HS-27A (cell line): ENCODE data around the gene TMEM135.
"Not testable (repeated sequence)": the region's sequence is repeated elsewhere in the genome, so short reads cannot be mapped to it uniquely, and the experiment has no call there.

Experiments
- DNase-seq: peaks from one replicate; pipeline ENCODE4 v3.0.0-alpha.2; 2012; ENCODE audit warnings: low read depth, missing footprints

The TMEM135 gene

DNA sequence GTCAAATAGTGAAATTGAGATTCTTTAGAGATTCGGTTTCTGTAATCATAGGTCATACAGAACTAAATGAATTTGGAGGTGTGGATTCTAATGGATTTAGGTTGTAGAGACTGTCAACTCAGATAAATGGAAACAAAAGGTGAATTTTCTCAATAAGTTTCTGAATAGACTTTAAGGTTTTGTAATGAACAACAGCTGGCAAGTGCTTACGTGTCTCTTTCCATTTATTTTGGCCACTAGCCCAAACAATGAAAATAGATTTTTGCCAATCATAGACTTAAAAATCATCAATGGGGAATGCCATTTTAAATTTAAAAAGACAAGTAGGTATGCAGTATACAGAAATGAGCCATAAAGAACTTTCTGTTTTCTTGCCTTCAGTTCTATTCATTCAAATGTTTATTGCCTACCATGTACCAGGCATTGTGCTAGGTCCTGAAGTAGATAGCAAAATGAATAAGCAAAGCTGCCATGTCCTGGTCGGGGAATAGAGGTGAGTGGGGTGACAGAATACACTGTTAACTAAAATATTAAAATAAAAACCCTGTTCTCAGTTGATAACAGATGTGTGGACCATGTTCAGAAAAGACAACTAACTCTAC, 16.9 kb upstream of the TMEM135 start:
- no peak for DNase-seq

DNA sequence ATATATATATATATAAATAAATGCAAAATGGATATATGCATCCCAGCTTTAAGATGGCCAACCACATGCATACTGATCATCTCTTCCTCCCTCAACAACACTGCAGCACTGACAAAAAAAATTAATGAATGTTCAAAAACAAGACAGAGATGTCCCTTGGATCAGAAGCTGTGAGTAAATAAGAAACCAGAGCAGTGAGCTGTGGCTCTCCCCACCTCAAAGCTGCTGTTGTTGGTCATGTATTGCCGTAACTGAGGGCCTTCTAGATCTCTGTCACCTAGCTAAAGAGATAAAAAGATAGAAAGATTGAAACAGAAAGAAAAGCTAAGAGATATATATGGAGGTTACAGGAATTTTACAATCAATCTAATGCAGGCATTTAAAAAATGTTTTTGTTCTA, 15.5 kb upstream of the TMEM135 start:
- DNase-seq = no peak

DNA sequence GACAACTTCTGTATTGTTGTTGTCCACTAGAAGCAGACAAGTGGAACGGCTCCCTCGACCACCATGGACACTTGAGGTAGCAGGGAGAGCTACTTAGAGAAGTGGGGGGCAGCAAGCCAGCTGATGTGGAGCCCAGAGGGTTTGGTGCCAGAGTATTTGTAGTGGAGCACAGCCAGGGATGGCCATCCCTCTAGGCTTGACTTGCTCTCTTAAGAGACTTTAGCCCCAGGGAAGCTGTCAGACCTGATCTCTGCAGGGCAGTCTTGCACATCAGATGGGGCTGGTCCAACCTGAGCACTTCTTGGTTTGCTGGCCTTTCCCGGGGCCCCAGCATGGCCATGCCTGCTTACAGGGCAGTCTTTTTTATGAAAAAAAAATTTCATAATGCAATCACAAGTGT, 15.0 kb upstream of the TMEM135 start:
- no peak for DNase-seq

DNA sequence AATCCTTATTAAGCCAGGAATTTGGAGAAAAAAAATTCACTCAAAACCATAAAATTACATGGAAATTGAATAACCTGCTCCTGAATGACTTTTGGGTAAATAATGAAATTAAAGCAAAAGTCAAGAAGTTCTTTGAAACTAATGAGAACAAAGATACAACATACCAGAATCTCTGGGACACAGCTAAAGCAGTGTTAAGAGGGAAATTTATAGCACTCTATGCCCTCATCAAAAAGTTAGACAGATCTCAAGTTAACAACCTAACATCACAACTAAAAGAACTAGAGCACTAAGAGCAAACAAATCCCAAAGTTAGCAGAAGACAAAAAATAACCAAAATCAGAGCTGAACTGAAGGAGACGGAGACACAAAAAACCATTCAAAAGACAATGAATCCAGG, 11.3 kb upstream of the TMEM135 start:
- not testable (repeated sequence) for DNase-seq

DNA sequence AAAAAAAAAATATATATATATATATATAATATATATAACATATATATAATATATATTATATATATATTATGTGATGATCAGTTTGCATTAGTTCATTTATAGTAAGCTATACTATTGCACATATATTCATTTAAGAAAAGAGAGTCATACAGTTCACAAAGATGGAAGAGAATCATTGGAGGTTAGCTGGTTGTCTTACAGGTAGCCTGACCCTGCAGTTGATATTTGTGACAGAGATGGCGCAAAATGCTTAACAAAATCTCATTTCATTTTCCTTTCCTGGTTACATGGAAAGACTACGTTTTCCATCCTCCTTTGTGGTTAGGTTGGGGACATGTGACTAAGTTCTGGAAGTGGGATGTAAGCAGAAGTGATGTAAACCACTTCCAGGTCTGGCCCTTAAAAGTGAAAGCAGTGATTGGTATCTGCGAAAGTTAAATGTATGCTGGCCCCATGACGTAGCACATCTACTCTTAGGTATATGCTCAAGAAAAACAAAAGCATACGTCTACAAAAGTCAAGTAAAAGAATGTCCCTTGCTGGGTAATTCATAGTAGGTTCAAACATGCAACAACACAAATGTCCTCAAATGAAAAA, 7.2 kb upstream of the TMEM135 start:
- DNase-seq = no peak

DNA sequence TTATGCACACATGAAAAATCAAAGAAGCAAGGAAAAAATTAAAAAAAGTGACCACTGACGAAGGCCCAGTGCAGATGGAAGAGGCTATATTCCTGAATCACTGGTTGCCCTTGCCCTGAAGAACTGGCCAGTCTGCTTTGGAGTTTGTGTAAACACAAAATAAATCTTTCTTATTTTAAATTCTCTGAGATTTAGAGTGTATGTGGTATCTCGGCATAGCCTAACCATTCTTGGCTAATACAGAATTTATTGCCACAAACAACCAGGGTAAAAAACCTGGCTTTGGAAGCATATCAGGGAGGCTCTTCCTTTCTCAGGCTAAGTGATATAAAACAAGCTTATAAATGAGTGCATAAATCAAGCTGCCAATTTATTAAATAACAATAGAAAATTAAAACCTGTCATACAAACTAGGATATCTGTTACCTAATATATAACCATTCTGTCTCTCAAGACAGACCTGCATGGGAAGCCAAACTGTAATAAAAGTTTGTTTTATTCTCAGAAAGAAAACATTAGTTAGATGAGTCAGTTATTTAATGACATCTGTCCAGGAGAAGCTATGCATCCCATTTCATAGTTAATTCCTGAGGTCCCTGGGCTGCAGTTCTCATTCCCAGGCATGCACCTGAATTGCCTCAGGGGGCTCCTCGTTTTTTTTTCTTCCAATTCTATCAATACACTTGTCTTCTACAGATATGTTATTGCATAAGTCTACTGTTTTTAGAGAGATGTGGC, 6.1 kb upstream of the TMEM135 start:
- no peak for DNase-seq

DNA sequence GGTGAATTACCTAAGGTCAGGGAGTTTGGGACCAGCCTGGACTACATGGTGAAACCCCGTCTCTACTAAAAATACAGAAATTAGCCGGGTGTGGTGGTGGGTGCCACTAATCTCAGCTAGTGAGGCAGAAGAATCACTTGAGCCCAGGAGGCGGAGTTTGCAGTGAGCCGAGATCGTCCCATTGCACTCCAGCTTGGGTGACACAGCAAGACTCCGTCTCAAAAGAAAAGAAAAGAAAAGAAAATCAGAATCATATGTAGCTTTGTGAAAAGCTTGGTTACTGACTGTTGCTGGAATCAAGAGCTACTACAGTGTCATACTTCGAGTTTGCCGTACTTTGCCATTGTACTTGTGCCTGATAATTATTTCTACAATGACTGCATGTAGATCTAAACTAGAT, 4.2 kb upstream of the TMEM135 start:
- no peak for DNase-seq

DNA sequence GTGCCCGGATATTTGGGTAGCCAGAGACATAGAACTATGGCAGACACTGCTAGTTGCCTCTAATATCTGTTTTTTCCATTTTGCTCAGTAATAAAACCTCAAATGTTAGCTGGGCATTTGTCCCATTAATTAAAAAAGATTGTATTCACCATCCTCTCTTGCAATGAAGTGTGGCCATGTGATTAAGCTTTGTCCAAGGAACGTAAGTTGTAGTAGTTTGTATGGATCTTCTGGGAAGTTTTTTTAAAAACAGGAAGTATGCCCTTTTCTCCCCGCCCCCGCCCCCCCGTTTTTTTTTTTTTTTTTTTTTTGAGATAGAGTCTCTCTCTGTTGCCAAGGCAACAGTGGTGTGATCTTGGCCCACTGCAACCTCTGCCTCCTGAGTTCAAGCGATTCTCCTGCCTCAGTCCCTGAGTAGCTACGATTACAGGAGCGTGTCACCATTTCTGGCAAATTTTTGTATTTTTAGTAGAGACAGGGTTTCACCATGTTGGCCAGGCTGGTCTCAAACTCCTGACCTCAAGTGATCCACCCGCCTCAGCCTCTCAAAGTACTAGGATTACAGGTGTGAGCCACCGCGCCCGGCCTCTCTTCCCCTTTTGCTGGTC, 1.7 kb upstream of the TMEM135 start:
- DNase-seq = no peak

DNA sequence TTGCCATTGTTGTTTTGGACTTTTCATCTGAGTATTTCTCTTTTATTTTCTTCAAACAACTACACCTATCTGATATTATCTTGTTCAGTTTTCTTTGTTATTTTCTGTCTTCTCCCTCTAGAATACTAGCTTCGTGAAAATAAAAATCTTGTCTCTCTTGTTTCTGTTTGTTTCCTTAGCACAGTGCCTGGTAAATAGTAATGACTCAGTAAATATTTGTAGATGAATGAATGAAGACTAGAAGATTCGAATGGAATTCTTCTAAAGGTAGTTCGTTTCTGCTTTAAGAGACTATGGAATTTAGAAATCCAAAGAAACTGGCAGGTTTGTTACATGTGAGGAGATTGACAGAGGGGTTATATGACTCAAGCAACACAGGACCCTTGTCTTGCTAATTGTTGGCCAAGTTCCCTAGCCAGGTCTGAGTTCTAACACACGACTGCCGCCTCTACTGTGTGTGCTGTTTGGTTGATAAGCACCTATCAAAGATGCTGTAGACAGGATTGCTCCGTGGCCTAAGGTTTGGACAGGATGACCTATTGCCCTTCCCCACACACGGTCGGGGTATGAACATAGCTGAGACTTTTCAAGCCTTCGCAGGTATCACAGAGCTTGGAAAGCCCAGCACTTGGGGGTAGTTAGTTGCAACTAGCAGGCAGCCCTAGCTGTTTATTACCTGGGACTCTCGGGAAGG, 831 bp upstream of the TMEM135 start:
- no peak for DNase-seq

DNA sequence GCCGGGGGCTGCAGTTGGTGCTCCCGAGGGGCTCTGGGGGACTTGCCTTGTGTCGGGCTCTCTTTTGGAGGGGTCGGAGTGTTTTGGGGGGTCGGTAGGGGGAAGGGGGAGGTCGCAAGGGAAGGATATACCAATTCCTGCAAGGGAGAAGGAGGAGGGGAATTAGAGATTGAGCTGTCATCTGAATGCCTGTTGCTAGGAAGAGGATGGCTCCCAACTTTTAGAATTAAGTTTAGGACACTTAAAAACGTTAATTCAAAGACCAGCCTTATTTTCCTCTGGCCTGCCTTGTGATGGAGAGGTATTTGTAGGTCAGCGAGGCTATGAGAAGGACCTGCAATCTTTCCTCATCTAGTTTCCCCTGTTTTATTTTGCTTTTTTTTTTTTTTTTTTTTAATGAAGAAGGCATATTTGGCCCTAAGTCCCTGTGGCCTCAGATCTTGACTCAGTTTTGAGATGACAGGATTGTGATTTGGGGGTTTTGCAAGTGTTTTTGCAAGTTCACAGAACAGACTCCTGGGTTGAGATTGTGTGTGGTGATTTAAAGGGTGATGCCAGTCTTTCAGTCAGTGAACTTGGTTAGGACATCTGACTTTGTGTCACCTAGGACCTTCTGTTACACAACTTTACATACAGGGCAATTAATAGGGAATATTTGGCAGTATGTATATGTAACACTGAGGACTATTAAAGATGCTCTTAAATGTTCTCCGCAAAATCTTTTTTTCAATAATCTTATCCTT, 672 bp downstream of the TMEM135 start:
- no peak for DNase-seq

DNA sequence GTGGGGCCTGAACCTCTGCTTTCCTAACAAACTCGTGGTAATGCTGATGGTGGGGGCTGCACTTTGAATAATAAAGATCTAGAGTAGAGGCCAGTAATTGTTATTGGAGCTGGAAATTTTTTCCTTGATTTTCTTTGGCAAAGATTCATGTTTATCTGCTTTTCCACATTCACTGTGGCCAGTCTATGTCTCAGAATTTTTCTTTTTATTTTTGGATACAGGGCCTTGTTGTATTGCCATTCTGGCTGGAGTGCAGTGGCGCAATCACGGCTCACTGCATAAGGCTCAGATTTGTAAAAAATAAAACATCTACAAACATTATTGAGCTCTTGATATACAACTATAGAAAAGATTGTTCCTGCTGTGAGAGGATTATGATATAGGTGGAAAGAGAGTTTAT, 1.6 kb downstream of the TMEM135 start:
- no peak for DNase-seq

DNA sequence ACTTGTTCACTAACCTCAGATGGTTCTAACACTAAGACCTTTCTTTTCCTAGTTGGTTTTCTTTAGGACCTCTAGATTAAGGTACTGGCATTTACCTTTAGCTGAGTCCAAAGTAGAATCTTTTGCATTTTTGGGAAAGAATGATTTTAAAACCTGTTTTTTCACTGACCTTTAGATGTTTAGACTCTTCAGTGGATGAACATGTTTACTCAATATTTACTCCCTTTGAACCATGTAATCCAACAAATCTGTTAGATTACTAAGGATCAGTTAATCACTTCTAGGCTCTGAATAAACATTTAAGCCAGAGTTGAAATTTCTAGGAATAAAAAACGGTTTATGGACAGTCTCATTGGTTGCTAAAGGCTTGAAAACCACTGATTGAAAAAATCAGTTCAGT, 6.2 kb downstream of the TMEM135 start:
- DNase-seq = no peak

DNA sequence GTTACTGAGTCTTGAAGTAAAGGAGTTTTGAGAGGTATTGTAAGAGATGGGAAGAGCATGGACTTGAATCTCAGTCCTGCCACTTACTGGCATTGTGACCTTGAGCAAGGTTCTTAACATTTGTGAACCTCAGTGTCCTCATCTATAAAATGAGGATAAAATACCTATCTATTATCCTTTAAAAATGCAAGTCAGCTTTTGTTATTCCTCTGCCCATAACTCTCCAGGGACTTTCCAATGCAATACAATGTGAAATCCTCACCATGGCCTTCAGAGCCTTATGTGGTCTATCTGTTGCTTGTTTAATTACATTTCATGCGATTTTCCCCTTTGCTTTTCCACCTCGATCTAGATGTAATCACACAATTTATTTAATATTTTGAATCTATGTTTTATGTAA, 9.1 kb downstream of the TMEM135 start:
- no peak for DNase-seq

DNA sequence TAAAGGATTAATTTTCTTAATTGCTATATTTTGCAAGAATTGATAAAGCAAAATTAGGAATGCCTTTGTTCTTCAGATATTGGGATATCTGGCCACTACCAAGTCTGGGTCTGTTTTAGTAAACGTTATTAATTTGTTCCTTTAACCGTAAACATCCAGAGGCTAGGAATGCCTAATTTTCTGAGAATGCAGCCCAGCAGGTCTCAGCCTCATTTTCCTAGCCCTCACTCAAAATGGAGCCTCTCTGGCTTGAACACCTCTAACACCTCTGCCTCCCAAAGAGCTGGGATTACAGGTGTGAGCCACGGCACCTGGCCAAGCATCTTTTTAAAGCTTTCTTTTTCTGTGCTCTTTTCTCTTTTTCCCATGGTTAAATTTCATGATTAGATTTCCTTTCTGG, 18.4 kb downstream of the TMEM135 start:
- DNase-seq = no peak

DNA sequence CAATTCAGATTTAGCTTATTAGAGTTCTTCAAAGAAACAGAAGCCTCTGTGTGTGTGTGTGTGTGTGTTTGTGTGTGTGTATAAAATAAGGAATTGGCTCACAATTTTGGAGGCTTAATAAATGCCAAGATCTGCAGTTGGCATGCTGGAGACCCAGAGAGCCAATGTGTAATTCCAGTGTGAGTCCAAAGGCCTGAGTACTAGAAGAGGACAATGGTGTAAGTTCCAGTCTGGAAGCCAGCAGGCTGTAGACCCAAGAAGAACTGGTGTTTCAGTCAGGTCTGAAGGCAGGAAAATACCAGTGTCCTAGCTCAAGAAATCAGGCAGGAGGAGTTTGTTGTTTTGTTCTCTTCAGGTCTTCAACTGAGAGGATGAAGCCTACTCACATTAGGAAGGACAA, 20.0 kb downstream of the TMEM135 start:
- DNase-seq = no peak

DNA sequence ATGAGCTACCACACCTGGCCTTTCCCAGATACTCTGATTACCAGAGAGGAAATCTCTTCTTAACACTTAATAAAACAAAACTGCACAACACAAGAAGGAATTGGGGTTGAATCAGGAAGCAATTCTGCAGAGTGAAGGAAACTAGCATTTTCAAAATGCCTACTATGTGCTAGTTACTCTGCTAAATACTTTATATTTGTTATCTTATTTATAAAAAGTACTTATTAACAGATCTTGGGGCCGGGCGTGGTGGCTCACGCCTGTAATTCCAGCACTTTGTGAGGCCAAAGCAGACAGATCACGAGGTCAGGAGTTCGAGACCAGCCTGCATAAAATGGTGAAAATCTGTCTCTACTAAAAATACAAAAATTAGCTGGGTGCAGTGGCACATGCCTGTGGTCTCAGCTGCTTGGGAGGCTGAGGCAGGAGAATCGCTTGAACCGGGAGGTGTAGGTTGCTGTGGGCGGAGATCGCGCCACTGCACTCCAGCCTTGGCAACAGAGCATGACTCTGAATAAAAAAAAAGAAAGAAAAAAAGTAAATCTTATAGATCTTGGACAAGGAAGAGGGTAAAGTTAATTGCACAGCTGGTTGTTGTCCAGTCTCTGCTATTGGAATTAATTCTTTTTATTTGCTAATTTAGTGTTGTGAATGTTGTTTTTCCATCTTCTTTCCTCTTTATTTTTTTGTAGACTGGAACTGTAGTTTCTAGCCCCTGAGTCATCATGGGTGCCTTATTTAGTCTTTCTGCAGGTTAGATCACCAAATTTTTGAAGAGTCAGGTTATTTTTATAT, 22.1 kb downstream of the TMEM135 start:
- no peak for DNase-seq

DNA sequence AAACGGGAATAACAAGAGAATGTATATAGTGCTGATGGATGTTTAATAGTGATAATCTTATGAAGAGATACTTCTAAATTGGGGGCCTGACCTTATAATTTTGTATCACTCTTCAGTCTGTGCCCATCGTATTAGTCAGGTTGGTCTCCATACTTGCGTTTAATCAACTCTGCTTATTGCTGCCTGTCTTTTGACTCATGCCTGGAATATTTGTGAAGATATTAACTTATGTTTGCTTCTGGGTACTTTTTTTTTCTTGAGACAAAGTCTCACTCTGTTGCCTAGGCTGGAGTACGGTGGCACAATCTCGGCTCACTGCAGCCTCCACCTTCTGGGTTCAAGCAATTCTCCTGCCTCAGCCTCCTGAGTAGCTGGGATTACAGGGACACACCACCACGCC, 24.0 kb downstream of the TMEM135 start:
- DNase-seq = no peak

DNA sequence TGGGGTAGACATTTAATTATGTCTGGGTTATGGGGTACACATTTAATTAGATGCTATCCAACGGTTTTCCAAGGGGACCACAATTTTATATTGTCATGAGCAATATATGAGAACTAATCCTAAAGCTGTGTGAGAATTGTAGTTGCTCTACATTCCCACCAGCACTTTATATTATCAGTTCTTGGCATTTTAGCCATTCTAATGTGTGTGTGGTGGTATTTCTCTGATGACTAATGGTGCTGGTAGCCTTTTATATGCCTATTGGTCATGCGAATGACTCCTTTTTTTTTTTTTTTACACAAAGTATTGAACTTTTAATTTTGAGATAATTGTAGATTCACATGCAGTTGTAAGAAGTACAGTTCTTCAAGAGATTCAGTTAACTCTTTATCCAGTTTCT, 26.2 kb downstream of the TMEM135 start:
- DNase-seq = no peak

DNA sequence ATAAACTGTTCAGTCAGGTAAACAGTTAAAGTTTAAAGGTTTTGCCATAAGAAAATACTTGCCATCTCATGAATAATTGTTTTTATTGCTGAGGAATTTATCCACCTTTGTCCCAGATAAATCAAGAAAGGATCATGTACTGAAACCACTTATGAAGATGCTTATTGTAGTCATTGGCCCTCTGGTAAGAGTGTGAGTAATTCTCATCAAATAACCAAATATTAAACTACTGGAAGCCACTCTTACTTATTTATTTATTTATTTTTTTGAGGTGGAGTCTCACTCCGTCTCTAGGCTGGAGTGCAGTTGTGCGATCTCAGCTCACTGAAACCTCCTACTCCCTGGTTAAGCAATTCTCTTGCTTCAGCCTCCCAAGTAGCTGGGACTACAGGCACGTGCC, 35.1 kb downstream of the TMEM135 start:
- DNase-seq = no peak

DNA sequence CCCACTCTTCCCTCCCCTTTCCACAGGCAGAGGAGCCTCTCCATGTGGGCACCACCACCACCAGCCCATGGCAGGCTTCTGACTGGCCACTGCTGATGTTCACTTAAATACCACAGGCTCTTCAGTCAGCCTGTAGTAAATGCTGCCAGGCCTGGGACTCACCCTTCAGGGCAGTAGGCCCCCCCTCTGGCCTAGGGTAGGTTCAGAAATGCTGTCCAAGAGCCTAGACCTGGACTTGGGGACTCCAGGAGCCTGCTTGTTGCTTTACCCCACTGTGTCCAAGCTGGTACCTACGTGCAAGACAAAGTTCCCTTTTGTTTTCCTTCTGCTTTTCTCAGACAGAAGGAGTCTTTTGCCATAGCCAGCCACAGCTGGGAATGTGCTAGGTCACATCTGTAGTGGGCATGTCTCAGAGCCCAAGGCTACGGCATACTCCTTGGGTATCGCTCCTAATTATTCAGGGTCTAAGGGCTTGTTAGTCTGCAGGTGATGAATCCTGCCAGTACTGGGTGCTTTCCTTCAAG, 38.6 kb downstream of the TMEM135 start:
- DNase-seq = no peak

DNA sequence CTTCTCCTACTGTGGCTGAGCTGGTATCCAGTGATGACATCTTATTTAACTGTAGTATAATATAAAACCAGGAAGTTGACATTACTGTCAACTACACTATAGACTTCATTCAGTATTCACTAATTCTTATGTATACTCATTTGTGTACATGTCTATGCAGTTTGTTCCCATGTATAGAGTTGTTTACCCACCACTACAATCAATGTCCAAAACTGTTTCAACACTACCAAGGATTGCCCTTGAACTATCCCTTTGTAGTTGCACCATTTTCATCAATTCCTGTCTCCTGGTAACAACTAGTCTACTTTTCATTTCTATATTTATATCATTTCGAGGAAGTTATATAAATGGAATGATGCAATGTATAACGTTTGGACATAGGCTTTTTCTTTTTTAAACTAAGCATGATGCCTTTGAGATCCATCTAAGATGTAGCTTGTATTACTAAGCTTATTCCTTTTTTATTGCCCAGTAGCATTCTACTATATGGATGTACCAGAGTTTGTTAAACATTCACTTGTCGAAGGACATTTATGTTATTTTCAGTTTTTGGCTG, 39.2 kb downstream of the TMEM135 start:
- no peak for DNase-seq
